Renal cortex interstitium (tissue), 11 donors: ENCODE results near the gene CCN5. TPM values are rescaled to one million over a fixed set of nuclear protein-coding genes. Genes with fewer than 3 reads are reported as not detected.

ENCODE experiments used
- DNase-seq, 11 donors: peaks; one replicate each; pipeline ENCODE4 v3.0.0-alpha.2; 2013; ENCODE audit warnings: low read depth in 9 of 11, low spot score in 4 of 11; ENCODE audit errors: extremely low read depth in 1 of 11
- polyA plus RNA-seq, 3 donors: library from polyadenylated mRNA; unstranded; fragments of 120-200 nt; gene quantifications; one replicate each; pipeline ENCODE4 v1.2.1, GENCODE V29; 2013; ENCODE audit not compliant: insufficient read length in 3 of 3

The CCN5 gene
- polyA plus RNA-seq, 3 donors = 0.17 to 0.26 TPM; not detected in 1

- no peak for DNase-seq
Observed at GRCh38 chr20:44709380-44709779, 5.8 kb upstream of the CCN5 start.

GRCh38 chr20:44709797-44710196 lies 5.4 kb upstream of the CCN5 start:
- DNase-seq = no peak

GRCh38 chr20:44711237-44711636 lies 3.9 kb upstream of the CCN5 start:
- DNase-seq = no peak

GRCh38 chr20:44714102-44714700 lies 968 bp upstream of the CCN5 start:
- no peak for DNase-seq

DNA sequence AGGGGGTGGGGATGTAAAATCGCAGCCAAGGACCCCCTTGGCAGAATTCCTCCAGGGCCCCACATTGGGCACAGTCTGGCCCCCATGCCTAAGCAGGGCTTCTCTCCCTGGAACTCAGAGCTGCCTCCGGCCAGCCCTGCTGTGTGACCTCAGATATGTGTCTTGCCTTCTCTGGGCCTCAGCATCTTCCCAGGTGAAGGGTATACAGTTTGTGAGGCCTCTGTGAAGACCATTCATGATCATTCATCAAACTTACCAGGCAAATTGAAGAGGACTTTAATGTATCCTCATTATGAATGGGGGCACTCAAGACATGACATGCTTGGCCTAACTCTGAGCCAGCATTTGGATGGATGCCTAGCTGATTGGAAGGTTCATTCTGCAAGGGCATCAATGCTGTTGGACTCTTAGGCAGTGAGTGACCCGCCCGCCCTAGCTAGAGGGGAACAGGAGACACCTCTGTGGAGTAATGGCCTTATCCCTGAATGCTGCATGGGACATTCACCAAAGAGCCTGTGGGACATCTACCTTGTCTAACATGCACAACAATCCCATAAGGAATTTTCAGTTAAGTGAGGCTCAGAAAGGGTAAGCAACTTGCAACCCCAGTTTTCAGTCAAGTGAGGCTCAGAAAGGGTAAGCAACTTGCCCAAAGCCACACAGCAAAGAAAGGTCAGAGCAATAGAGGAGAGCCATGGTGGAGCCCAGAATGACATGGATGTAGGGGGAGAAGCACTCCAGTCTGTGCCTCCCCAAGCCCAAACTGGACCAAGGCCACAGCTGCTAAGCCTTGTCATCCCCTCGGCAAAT lies 535 bp downstream of the CCN5 start:
- DNase-seq = no peak

GRCh38 chr20:44716309-44717106 lies 1.3 kb downstream of the CCN5 start:
- DNase-seq = no peak

DNA sequence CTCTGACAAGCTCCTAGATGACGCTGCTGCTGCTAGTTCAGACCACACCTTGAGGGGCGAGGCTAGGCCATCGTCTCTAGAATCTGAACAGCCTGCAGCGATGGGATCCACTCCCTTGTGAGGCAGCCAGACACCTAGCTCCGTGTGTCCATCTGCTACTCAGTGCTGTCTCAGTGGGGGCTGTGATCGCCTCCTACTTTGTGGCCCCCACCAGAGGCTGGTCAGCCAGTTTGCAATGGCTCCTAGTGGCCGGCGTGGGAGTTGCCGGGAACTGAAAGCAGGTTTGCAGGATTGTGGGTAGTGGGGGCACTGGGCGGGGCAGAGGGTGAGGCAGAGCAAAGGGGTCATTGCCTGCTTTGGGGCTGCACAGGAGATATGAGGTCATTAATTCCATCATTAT lies 2.8 kb downstream of the CCN5 start:
- DNase-seq = no peak

DNA sequence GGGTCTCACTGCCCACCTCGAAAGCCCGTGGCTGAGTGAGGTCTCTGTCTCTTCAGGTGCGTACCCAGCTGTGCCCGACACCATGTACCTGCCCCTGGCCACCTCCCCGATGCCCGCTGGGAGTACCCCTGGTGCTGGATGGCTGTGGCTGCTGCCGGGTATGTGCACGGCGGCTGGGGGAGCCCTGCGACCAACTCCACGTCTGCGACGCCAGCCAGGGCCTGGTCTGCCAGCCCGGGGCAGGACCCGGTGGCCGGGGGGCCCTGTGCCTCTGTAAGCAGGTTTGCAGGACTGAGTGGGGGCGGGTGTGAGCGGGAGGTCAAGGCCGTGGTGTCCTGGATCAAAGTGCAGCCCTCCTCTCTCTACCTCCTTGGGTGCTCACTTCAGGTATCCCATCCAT lies 4.7 kb downstream of the CCN5 start:
- DNase-seq = no peak

GRCh38 chr20:44720621-44720996 lies 5.4 kb downstream of the CCN5 start:
- no peak for DNase-seq

GRCh38 chr20:44720997-44721784 lies 6.0 kb downstream of the CCN5 start:
- DNase-seq = no peak

- no peak for DNase-seq
Observed at GRCh38 chr20:44721785-44722054, 6.6 kb downstream of the CCN5 start.

DNA sequence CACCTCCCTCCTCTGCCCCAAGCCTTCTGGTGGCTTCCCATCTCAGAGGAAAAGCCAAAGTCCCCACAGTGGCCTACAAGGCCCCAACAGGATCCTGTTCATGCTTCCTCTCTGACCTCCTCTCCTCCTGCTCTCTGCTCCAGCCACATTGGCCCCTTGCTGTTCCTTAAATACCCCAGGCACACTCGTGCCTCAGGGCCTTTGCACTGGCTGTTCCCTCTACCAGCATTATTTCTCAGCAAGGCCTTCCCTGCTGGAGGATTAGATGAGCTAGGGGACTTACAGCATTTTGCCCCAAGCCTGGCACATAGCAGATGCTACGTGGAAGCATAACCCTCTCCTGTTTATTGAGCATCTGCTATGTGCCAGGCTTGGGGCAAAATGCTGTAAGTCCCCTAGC lies 7.8 kb downstream of the CCN5 start:
- DNase-seq = no peak

DNA sequence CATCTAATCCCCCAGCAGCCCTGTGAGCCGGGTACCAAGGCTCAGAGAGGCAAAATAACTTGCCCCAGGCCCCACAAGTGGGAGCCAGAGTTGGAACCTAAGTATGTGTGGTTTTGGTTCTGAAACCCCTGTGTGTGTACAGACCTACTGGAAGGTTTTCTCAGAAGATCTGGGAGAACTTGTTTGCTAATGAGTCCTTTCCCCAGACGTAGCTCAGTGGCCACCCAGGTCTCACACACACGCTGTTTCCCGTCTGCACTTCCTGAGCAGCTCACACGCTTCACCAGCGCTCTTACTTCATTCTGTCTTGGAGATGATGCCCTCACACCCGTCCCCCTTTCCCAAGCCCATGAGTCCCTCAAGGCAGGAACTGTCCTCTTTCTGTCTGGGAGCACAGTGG lies 8.2 kb downstream of the CCN5 start:
- no peak for DNase-seq

DNA sequence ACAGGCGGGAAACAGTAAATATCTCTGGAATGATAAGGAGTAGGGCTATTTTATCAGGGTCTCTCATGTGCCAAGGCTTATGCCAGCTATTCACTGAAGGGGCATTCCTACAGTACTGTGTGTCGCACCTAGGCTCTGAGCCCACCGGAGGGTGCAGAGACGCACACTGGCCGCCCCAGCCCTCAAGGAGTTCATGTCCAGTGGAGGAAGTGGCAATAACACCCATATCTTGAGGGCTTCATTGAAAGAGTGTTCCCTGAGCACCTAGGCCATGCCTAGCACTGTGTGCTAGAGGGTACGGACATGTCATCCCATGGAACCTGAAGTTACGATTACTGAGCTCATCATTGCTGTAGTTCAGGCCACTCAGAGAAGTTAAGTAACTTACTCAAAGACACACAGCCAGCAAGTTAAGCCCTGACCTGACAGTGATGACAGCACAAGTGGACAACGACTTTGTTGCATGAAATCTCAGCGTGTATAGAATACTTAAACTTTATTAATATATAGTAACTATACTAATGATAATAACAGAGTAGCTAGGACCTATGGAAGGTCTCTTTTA lies 8.7 kb downstream of the CCN5 start:
- no peak for DNase-seq

DNA sequence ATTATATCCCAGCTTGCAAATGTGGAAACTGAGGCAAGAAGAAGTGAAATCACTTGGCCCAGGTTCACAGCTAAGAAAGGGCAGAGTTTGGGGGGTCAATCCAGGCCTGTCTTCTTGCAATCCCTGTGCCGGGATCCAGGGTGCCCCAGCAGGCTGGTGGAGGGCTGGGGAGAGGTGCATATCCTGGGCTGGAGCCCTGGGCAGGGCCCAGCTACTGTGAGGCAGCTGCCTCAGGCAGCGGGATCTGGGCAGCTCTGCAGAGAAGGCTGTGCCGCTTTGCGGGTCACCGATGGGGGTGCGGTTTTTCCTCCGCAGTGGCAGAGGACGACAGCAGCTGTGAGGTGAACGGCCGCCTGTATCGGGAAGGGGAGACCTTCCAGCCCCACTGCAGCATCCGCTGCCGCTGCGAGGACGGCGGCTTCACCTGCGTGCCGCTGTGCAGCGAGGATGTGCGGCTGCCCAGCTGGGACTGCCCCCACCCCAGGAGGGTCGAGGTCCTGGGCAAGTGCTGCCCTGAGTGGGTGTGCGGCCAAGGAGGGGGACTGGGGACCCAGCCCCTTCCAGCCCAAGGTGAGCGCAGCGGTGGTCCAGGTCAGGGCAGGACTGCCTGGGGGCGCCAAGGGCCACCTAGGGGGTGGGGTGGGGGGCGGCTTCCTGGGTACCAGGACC lies 9.4 kb downstream of the CCN5 start:
- DNase-seq = no peak

DNA sequence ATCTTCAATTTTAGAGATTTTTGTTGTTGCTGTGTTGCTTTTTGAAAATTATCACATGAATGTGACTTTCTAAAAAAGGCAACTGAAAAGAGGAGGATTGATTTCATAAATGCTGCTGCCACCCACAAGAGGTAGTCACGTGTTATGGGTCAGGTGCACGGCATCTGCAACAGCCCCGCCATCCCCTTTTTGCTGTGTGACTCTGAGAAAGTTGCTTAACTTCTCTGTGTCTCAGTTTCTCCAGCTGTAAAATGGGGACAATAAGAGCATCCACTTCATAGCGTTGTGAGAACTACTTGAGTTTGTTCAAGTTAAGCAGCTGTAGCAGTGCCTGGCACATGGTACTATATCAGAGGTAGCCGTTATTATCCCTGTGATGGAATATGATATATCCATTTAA lies 10.7 kb downstream of the CCN5 start:
- DNase-seq = no peak

- DNase-seq = no peak
Observed at GRCh38 chr20:44727039-44727438, 11.9 kb downstream of the CCN5 start.

DNA sequence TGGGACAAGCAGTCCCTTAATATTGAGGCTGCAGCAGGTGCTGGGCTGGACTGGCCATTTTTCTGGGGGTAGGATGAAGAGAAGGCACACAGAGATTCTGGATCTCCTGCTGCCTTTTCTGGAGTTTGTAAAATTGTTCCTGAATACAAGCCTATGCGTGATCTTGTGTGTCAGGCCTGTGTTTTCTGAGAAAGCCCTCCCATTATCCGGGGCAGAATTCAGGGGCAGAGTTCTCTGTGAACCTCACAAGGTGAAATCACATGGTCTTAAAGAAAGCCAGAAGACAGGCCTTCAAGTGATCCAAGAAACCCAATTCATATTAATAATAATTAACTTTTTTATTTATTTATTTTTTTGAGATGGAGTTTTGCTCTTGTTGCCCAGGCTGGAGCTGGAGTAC lies 12.5 kb downstream of the CCN5 start:
- no peak for DNase-seq
